Stimulated activated CD8-positive, alpha-beta memory T cell treated with anti-CD3 and anti-CD28 coated beads, Interleukin-12 subunit alpha, Interleukin-12 subunit beta, amount 100 ng/mL, for 4 hours (primary cell): ENCODE measurements around the gene SEC61A2.
"Not testable (repeated sequence)": the region's sequence is repeated elsewhere in the genome, so short reads cannot be mapped to it uniquely, and the experiment has no call there.

Source experiments
- DNase-seq: peaks from one replicate; pipeline ENCODE4 v3.0.0-alpha.2; 2020; ENCODE audit warnings: low read depth

The SEC61A2 gene

GRCh38 chr10:12160664-12161063, 31.2 kb downstream of the SEC61A2 start:
- no peak for DNase-seq

- no peak for DNase-seq
Observed at GRCh38 chr10:12162927-12163326, 33.5 kb downstream of the SEC61A2 start.

GRCh38 chr10:12164085-12164484, 34.6 kb downstream of the SEC61A2 start:
- DNase-seq = no peak

GRCh38 chr10:12165036-12165435, 35.6 kb downstream of the SEC61A2 start:
- DNase-seq = no peak

GRCh38 chr10:12165999-12166775, 36.7 kb downstream of the SEC61A2 start:
- no peak for DNase-seq

- not testable (repeated sequence) for DNase-seq
Observed at GRCh38 chr10:12171512-12171911, 42.0 kb downstream of the SEC61A2 start.

- no peak for DNase-seq
Observed at GRCh38 chr10:12177642-12178041, 48.2 kb downstream of the SEC61A2 start.

GRCh38 chr10:12179606-12180170, 50.2 kb downstream of the SEC61A2 start:
- DNase-seq = no peak

- DNase-seq = no peak
Observed at GRCh38 chr10:12180221-12180974, 50.9 kb downstream of the SEC61A2 start.

GRCh38 chr10:12181065-12181775, 51.7 kb downstream of the SEC61A2 start:
- peak; percentile 47 for DNase-seq

GRCh38 chr10:12184165-12184564, 54.7 kb downstream of the SEC61A2 start:
- DNase-seq = no peak

- DNase-seq = no peak
Observed at GRCh38 chr10:12186323-12186722, 56.8 kb downstream of the SEC61A2 start.

GRCh38 chr10:12187321-12187905, 57.9 kb downstream of the SEC61A2 start:
- DNase-seq = no peak

- no peak for DNase-seq
Observed at GRCh38 chr10:12188656-12189055, 59.2 kb downstream of the SEC61A2 start.

GRCh38 chr10:12189426-12189825, 59.9 kb downstream of the SEC61A2 start:
- DNase-seq = no peak

- no peak for DNase-seq
Observed at GRCh38 chr10:12191715-12192114, 62.2 kb downstream of the SEC61A2 start.

- no peak for DNase-seq
Observed at GRCh38 chr10:12193193-12193592, 63.7 kb downstream of the SEC61A2 start.

GRCh38 chr10:12194752-12195271, 65.3 kb downstream of the SEC61A2 start:
- DNase-seq = no peak

- DNase-seq = no peak
Observed at GRCh38 chr10:12195281-12195602, 65.8 kb downstream of the SEC61A2 start.

- peak; percentile 66 for DNase-seq
Observed at GRCh38 chr10:12195603-12196506, 66.4 kb downstream of the SEC61A2 start, which contains the start of the genes CDC123 and NUDT5. CDC123 (plus strand) TSS chr10:12196188; CDS start chr10:12196246, 58 bp downstream. NUDT5 (minus strand) TSS chr10:12195891; CDS start chr10:12186291, 9,600 bp downstream.
